CMK (cell line): Measurements from ENCODE around the gene FIGNL1.
"Not testable (repeated sequence)": the region's sequence is repeated elsewhere in the genome, so short reads cannot be mapped to it uniquely, and the experiment has no call there.

Experiments
- DNase-seq: peaks from one replicate; pipeline ENCODE4 v3.0.0-alpha.2; 2010; ENCODE audit warnings: low read depth

FIGNL1 gene

GRCh38 chr7:50471970-50472369 is 21.8 kb upstream of the FIGNL1 start:
- no peak for DNase-seq

GRCh38 chr7:50470250-50471163 is 20.4 kb upstream of the FIGNL1 start:
- DNase-seq: no peak

DNA sequence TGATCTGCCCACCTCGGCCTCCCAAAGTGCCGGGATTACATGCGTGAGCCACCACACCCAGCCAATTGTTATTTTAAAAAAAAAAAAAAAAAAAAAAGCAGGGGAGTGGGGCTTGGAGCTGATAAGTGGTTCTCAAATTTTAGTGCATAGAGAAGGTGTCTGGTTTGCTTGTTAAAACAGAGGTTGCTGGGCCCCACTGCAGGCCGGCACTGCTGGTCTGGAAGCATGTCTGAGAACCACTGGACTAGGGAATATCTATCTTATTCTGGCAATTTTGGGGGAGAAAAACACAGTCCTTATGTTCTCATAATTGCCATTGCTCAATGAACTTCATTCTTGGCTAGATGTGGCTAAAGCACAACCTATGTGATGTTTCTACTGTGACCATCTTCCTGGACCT is 19.0 kb upstream of the FIGNL1 start:
- no peak for DNase-seq

GRCh38 chr7:50467817-50468610 is 17.9 kb upstream of the FIGNL1 start:
- DNase-seq: no peak

GRCh38 chr7:50466815-50467585 is 16.9 kb upstream of the FIGNL1 start:
- no peak for DNase-seq

DNA sequence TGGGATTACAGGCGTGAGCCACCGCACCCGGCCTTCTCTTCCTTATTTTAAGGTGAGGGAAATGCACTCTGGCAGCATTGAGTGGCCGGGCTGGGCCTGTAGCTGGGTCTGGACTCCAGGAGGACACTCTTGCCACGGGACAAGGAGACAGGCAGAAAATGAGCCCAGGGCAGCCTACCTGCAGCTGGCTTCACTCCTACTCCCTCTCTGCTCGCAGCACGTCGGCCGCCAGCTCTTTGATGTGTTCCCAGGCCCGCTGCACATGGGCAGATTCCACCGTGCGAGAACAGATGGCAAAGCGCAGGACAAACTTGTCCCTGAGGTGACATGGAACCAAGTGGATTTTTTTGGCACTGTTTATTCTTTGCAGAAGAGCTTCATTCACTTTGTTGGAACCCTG is 12.9 kb upstream of the FIGNL1 start:
- no peak for DNase-seq

- no peak for DNase-seq
Observed at GRCh38 chr7:50462361-50462760, 12.2 kb upstream of the FIGNL1 start.

- DNase-seq: no peak
Observed at GRCh38 chr7:50461695-50462094, 11.5 kb upstream of the FIGNL1 start.

DNA sequence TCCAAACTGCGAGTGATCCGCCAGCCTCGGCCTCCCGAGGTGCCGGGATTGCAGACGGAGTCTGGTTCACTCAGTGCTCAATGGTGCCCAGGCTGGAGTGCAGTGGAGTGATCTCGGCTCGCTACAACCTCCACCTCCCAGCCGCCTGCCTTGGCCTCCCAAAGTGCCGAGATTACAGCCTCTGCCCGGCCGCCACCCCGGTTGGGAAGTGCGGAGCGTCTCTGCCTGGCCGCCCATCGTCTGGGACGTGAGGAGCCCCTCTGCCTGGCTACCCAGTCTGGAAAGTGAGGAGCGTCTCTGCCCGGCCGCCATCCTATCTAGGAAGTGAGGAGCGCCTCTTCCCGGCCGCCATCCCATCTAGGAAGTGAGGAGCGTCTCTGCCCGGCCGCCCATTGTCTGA is 9.0 kb upstream of the FIGNL1 start:
- not testable (repeated sequence) for DNase-seq

DNA sequence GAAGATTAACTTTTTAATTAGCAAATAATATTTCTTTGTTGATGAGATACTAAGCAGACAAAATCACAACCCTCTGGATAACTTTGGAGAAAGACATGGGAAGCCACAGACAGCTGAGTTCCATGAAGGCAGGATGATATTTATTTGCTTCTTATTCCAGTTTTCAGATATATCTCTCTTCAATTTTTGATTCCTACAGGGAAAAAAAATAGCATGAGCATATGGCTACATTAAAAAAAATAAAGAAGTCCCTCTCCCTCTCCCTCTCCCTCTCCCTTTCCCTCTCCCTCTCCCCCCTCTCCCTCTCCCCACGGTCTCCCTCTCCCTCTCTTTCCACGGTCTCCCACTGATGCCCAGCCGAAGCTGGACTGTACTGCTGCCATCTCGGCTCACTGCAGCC is 8.5 kb upstream of the FIGNL1 start:
- DNase-seq: not testable (repeated sequence)

- DNase-seq: no peak
Observed at GRCh38 chr7:50456371-50457123, 6.4 kb upstream of the FIGNL1 start.

GRCh38 chr7:50455658-50456057 is 5.5 kb upstream of the FIGNL1 start:
- DNase-seq: no peak

DNA sequence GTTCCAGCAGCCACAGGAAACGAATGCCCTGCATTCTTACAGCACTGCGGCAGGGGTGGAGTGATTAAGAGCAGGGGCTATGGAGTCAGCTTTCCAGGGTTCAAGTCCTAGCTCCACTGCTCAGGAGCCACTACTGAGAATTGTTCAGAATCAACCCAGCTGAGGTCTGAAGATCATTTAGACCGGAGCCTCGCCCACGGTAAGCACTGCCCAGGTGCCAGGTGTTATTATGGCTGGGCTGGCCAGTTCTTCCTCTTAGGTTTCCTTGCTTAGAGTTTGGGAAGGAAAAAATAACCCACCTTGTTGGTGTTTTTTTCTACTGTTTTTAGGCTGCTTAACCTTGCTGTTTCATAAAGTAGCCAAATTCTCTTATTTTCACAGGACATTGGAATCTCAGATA is 4.8 kb upstream of the FIGNL1 start:
- DNase-seq: no peak

DNA sequence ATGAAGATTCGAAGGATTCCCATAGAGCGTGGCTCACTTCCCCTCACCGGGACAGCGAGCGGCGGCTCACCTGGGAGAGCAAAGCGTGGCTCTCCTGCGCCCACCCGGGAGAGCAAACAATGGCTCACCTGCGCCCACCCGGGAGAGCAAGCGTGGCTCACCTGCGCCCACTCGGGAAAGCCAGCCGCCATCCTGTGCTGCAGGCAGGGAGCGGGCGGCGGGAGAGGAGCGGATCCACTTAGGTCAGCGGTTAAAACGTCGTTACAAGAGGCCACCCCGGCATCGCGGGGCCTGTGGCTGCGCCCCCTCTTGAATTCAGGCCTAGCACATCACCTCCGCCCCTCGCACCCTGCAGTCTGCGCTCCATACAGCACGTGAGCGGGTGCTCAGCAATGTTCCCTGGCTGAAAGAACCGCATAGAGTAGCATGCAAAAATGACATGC is 461 bp upstream of the FIGNL1 start:
- no peak for DNase-seq

- no peak for DNase-seq
Observed at GRCh38 chr7:50449501-50449880, 659 bp downstream of the FIGNL1 start.

DNA sequence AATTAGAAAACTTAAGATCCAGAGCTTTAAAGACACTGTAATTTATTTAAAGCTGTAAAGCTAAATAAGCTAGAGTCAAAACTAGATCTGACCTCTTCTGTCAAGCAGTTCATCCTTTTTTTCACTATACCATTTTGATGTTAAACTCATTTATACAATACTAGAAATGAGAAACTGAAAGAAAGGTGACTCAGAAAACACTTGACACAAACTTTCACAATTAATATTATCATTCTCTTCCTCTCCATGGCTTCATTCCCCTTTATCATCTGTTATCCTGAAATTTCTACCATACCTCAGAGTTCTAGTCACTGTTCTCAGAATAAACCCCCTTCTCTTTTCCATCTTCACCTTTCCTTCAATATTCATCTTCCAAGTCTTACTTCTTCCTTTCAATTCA is 1.3 kb downstream of the FIGNL1 start:
- no peak for DNase-seq

DNA sequence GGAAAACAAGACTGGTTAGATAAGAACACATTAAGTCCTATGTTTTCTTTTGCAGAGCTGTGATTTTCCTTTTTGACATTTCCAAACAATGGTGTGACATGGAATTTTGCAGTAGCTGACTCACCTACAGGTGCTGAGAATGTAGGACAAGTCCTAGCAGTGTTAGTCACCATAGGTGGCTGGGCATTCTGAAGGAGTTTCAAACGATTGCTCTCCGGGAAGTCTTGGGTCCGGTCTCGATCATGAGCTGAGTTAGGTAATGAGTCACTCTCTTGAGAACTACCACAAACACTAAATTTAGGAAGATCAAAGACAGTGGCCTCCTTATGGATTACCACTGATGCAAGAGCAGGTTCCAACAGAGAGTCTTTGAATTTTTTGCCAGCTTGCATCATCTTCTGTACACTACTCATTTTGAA is 3.6 kb downstream of the FIGNL1 start:
- no peak for DNase-seq

GRCh38 chr7:50436133-50436806 is 13.9 kb downstream of the FIGNL1 start:
- DNase-seq: no peak

- no peak for DNase-seq
Observed at GRCh38 chr7:50431722-50432305, 18.3 kb downstream of the FIGNL1 start.

- no peak for DNase-seq
Observed at GRCh38 chr7:50431316-50431715, 18.8 kb downstream of the FIGNL1 start.

- no peak for DNase-seq
Observed at GRCh38 chr7:50428911-50429310, 21.2 kb downstream of the FIGNL1 start.
